HepG2 (cell line): ENCODE data around the gene IRS1. TPM values are rescaled to one million over a fixed set of nuclear protein-coding genes. Genes with fewer than 3 reads are reported as not detected.

Experiments used
- DRAP1 ChIP-seq: IDR thresholded peaks from 2 replicates; pipeline ENCODE4 v1.6.1; 2016; ENCODE audit warnings: missing genetic modification reagents, missing compliant biosample characterization
- FOXP1 ChIP-seq, 2 experiments: fragments of 450-650 bp in 1 of 2; IDR thresholded peaks; 2 replicates each; pipeline ENCODE4 v1.6.1; 2017 to 2018; ENCODE audit warnings: antibody characterized with exemption in 1 of 2
- GATAD2A ChIP-seq: IDR thresholded peaks from 2 replicates; pipeline ENCODE4 v1.6.1; 2016
- MAZ ChIP-seq, 2 experiments: sonication (generic) in 1 of 2; formaldehyde crosslinking in 1 of 2; IDR thresholded peaks; 2 replicates each; pipeline versions ENCODE4 v1.5.0 to v1.6.1; 2012 to 2020; ENCODE audit warnings: low read depth in 2 of 2, mild to moderate bottlenecking in 2 of 2, borderline replicate concordance in 1 of 2, improper control_type of control experiment in 1 of 2, low read length in 1 of 2, missing genetic modification reagents in 1 of 2, moderate library complexity in 1 of 2
- MED1 ChIP-seq: sonication (generic); formaldehyde crosslinking; IDR thresholded peaks from 2 replicates; pipeline ENCODE4 v1.4.0; 2020; ENCODE audit warnings: missing genetic modification reagents
- THAP8 ChIP-seq: sonication (generic); formaldehyde crosslinking; IDR thresholded peaks from 2 replicates; pipeline ENCODE4 v1.5.1; 2020; ENCODE audit warnings: missing genetic modification reagents, mild to moderate bottlenecking, borderline replicate concordance
- ZNF331 ChIP-seq: sonication (generic); formaldehyde crosslinking; IDR thresholded peaks from 2 replicates; pipeline ENCODE4 v1.4.0; 2020; ENCODE audit warnings: missing genetic modification reagents
- ZNF337 ChIP-seq: sonication (generic); formaldehyde crosslinking; IDR thresholded peaks from 2 replicates; pipeline ENCODE4 v1.5.1; 2020; ENCODE audit warnings: missing genetic modification reagents, low read depth, mild to moderate bottlenecking, borderline replicate concordance
- ZNF569 ChIP-seq: sonication (generic); formaldehyde crosslinking; IDR thresholded peaks from 2 replicates; pipeline ENCODE4 v1.5.0; 2020; ENCODE audit warnings: mild to moderate bottlenecking, missing genetic modification reagents, moderate library complexity, borderline replicate concordance
- polyA plus RNA-seq, 8 experiments: library from polyadenylated mRNA; depleted of rRNA in 3 of 8; stranded (reverse) in 7 of 8; unstranded in 1 of 8; fragments of >200 nt; fragmentation: Illumina TruSeq in 4 of 8; extraction: Trizol in 4 of 8; gene quantifications; 2 replicates each; pipeline versions ENCODE4 v1.2.1 to v1.2.3, GENCODE V29; 2011 to 2016; ENCODE audit warnings: low read depth in 4 of 8, missing spikeins in 1 of 8, mixed read lengths in 1 of 8; ENCODE audit not compliant: insufficient read depth in 1 of 8
- total RNA-seq, 5 experiments: library from RNA; depleted of rRNA; stranded (reverse); fragments of >200 nt; fragmentation: Illumina TruSeq; extraction: Trizol; gene quantifications; 2 replicates each; pipeline ENCODE4 v1.2.3, GENCODE V29; 2016; ENCODE audit warnings: low read depth in 1 of 5
- TF ChIP-seq, protein P1 (sequence below), 2 experiments: fragments of 450-650 bp in 1 of 2; sonication (generic) in 1 of 2; formaldehyde crosslinking in 1 of 2; IDR thresholded peaks; 2 replicates each; pipeline versions ENCODE4 v1.6.1 to v1.8.0; 2016 to 2022; ENCODE audit warnings: antibody characterized with exemption in 1 of 2, mild to moderate bottlenecking in 1 of 2, missing genetic modification reagents in 1 of 2
- TF ChIP-seq, protein P2 (sequence below): sonication (generic); formaldehyde crosslinking; IDR thresholded peaks from 2 replicates; pipeline ENCODE4 v1.5.0; 2020; ENCODE audit warnings: missing genetic modification reagents
- TF ChIP-seq, protein P3 (sequence below): sonication (generic); formaldehyde crosslinking; IDR thresholded peaks from 2 replicates; pipeline ENCODE4 v1.4.0; 2020; ENCODE audit warnings: missing genetic modification reagents

IRS1 gene
- total and polyA plus RNA-seq, 2 of the 13 experiments (the other 11 are each of a cell fraction or from before 2014, with no cell fraction given), result 8.7 to 9.0 TPM

- TF ChIP-seq, protein P1, sequence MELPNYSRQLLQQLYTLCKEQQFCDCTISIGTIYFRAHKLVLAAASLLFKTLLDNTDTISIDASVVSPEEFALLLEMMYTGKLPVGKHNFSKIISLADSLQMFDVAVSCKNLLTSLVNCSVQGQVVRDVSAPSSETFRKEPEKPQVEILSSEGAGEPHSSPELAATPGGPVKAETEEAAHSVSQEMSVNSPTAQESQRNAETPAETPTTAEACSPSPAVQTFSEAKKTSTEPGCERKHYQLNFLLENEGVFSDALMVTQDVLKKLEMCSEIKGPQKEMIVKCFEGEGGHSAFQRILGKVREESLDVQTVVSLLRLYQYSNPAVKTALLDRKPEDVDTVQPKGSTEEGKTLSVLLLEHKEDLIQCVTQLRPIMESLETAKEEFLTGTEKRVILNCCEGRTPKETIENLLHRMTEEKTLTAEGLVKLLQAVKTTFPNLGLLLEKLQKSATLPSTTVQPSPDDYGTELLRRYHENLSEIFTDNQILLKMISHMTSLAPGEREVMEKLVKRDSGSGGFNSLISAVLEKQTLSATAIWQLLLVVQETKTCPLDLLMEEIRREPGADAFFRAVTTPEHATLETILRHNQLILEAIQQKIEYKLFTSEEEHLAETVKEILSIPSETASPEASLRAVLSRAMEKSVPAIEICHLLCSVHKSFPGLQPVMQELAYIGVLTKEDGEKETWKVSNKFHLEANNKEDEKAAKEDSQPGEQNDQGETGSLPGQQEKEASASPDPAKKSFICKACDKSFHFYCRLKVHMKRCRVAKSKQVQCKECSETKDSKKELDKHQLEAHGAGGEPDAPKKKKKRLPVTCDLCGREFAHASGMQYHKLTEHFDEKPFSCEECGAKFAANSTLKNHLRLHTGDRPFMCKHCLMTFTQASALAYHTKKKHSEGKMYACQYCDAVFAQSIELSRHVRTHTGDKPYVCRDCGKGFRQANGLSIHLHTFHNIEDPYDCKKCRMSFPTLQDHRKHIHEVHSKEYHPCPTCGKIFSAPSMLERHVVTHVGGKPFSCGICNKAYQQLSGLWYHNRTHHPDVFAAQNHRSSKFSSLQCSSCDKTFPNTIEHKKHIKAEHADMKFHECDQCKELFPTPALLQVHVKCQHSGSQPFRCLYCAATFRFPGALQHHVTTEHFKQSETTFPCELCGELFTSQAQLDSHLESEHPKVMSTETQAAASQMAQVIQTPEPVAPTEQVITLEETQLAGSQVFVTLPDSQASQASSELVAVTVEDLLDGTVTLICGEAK (IDR thresholded peaks at IDR 0.05), result no peak
- TF ChIP-seq, protein P1 (CRISPR knock-in tag; IDR thresholded peaks at IDR 0.05), result no peak; the same call in 1 of the 2 replicates
- TF ChIP-seq THAP8 (0 out of 2 replicates have a peak, but pooled peaks have one; percentile 12), MED1 (CRISPR knock-in tag) (peak; percentile 99), ZNF569 (CRISPR knock-in tag) (peak; percentile 50; the same call in 1 of the 2 replicates), ZNF331 (CRISPR knock-in tag) (peak; percentile 73), GATAD2A (peak; percentile 96), DRAP1 (no peak; the same call in 1 of the 2 replicates), FOXP1 (IDR thresholded peaks at IDR 0.05) (no peak), FOXP1 (CRISPR knock-in tag; IDR thresholded peaks at IDR 0.05) (peak; percentile 98), ZNF337 (CRISPR knock-in tag) (0 out of 2 replicates have a peak, but pooled peaks have one; percentile 39), MAZ (IDR thresholded peaks at IDR 0.05; ENCODE audit: borderline replicate concordance, low read depth, low read length) (no peak; the same call in none of the 2 replicates), MAZ (CRISPR knock-in tag; IDR thresholded peaks at IDR 0.05; ENCODE audit: low read depth) (peak; percentile 8)
- TF ChIP-seq, protein P2, sequence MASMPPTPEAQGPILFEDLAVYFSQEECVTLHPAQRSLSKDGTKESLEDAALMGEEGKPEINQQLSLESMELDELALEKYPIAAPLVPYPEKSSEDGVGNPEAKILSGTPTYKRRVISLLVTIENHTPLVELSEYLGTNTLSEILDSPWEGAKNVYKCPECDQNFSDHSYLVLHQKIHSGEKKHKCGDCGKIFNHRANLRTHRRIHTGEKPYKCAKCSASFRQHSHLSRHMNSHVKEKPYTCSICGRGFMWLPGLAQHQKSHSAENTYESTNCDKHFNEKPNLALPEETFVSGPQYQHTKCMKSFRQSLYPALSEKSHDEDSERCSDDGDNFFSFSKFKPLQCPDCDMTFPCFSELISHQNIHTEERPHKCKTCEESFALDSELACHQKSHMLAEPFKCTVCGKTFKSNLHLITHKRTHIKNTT, result no peak
- TF ChIP-seq, protein P3, sequence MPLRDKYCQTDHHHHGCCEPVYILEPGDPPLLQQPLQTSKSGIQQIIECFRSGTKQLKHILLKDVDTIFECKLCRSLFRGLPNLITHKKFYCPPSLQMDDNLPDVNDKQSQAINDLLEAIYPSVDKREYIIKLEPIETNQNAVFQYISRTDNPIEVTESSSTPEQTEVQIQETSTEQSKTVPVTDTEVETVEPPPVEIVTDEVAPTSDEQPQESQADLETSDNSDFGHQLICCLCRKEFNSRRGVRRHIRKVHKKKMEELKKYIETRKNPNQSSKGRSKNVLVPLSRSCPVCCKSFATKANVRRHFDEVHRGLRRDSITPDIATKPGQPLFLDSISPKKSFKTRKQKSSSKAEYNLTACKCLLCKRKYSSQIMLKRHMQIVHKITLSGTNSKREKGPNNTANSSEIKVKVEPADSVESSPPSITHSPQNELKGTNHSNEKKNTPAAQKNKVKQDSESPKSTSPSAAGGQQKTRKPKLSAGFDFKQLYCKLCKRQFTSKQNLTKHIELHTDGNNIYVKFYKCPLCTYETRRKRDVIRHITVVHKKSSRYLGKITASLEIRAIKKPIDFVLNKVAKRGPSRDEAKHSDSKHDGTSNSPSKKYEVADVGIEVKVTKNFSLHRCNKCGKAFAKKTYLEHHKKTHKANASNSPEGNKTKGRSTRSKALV, result peak; percentile 74
Observed at GRCh38 chr2:226799976-226800940, 638 bp upstream of the IRS1 start (continued).
